ENCODE measurements around the gene WDFY4. TPM values are rescaled to one million over a fixed set of nuclear protein-coding genes. Genes with fewer than 3 reads are reported as not detected.

Gene WDFY4
- total and polyA plus RNA-seq, 2 of the 4 experiments (the other 2 are of a cell fraction): not detected

GRCh38 chr10:48699011-48699627 lies 14.4 kb downstream of the WDFY4 start:
- Histone ChIP-seq H2BK20ac (ENCODE audit: low read depth, low read length) (no peak overlapping the region), H3K4me2 (ENCODE audit: low read depth, low read length) (no peak overlapping the region), H3K23ac (ENCODE audit: low read depth, low read length) (no peak overlapping the region), H2AK9ac (replicated peaks; ENCODE audit: low read depth, low read length, poor library complexity) (no peak overlapping the region), H3K4ac (ENCODE audit: low read depth, low read length) (no peak overlapping the region), H2AFZ (replicated peaks; ENCODE audit: low read length, poor library complexity) (no peak overlapping the region), H3K9me1 (ENCODE audit: insufficient read depth, low read length) (no peaks in the 10 kb centered on the region), H4K5ac (ENCODE audit: low read depth, low read length) (no peak overlapping the region), H2BK5ac (ENCODE audit: low read depth, low read length, poor library complexity, severe bottlenecking) (no peak overlapping the region), H3K56ac (ENCODE audit: extremely low read depth, insufficient read depth, low read length) (no peak overlapping the region), H3K9ac (ENCODE audit: low read depth, low read length) (no peak overlapping the region), H3K14ac (replicated peaks; ENCODE audit: low read depth, low read length) (no peak overlapping the region), H2AK5ac (ENCODE audit: low read depth, low read length) (no peak overlapping the region), H3K18ac (ENCODE audit: low read depth, low read length) (no peak overlapping the region), H2BK15ac (ENCODE audit: low read depth, low read length) (no peak overlapping the region), H4K8ac (ENCODE audit: low read depth in 2 of 2, low read length in 2 of 2) (no peak overlapping the region), H3K36me3 (ENCODE audit: control insufficient read depth, insufficient read depth, low read length) (no peaks in the 10 kb centered on the region), H2BK120ac (ENCODE audit: low read depth, low read length) (no peak overlapping the region), H4K20me1 (ENCODE audit: insufficient read depth, low read length) (no peaks in the 10 kb centered on the region), H3K4me1 (ENCODE audit: control insufficient read depth, insufficient read depth, low read length) (no peaks in the 10 kb centered on the region), H3K79me1 (ENCODE audit: low read depth in 1 of 2, low read length in 2 of 2) (no peaks in the 10 kb centered on the region), H4K91ac (ENCODE audit: insufficient read depth, low read depth, low read length) (no peak overlapping the region), H3K4me3 (ENCODE audit: insufficient read depth, low read depth, low read length) (no peak overlapping the region), H3K27me3 (ENCODE audit: control insufficient read depth, insufficient read depth, low read length) (peaks cover 36% of the 10 kb centered on the region), H3K27ac (ENCODE audit: insufficient read depth, low read length) (no peak overlapping the region), H3K9me3 (ENCODE audit: control insufficient read depth, insufficient read depth, low read length) (no peaks in the 10 kb centered on the region)
- DNase-seq: no peak
- TF ChIP-seq MAFK (IDR thresholded peaks at IDR 0.05; ENCODE audit: low read depth, low read length): no peak
- TF ChIP-seq CHD1 (IDR thresholded peaks at IDR 0.05; ENCODE audit: low read depth, low read length): no peak
- no peak for TF ChIP-seq POLR2A (IDR thresholded peaks at IDR 0.05; ENCODE audit: low read depth, low read length)
- no peak for TF ChIP-seq NFE2L2 (IDR thresholded peaks at IDR 0.05; ENCODE audit: low read depth, low read length)
- no peak for TF ChIP-seq CEBPB (IDR thresholded peaks at IDR 0.05; ENCODE audit: low read depth, low read length)
- TF ChIP-seq RCOR1 (IDR thresholded peaks at IDR 0.05; ENCODE audit: insufficient replicate concordance, low read length): no peak
- TF ChIP-seq FOS (IDR thresholded peaks at IDR 0.05; ENCODE audit: low read depth, low read length): no peak
- no peak for TF ChIP-seq BHLHE40 (IDR thresholded peaks at IDR 0.05; ENCODE audit: low read depth, low read length)
- ChIA-PET POLR2A (ENCODE audit: unreplicated experiment) (no interaction called here), CTCF (no interaction called here)
- no CpG with 5 or more reads among the region's 8 CpGs for WGBS, 2 experiments (ENCODE audit: extremely low coverage in 2 of 2, insufficient read length in 1 of 2)
- no peak for ATAC-seq (ENCODE audit: low read depth)
- intact Hi-C loops (cut with micrococcal nuclease) (no loop called here), dilution Hi-C loops (cut with HindIII; ENCODE audit: low sequenced_read_pairs, unreplicated experiment) (no loop called here), in situ Hi-C loops (cut with MboI; ENCODE audit: low sequenced_read_pairs) (no loop called here)
- no TSS peak for BruUV-seq (replicated peaks)

All from IMR-90 (cell line).